DOHH2 (cell line): Measurements from ENCODE around the gene AUH.

Experiments used
- H3F3A ChIP-seq: fragments of 200-600 bp; sonication (generic), shearing (Covaris generic); 2 replicates; pipeline ENCODE4 v1.6.0; 2016; ENCODE audit warnings: antibody characterized with exemption, mild to moderate bottlenecking; ENCODE audit not compliant: control insufficient read depth, insufficient read depth
- H3K27ac ChIP-seq: fragments of 200-600 bp; sonication (generic); 2 replicates; pipeline ENCODE4 v1.5.1; 2014; ENCODE audit warnings: low read depth, mild to moderate bottlenecking, low read length, moderate library complexity
- H3K27me3 ChIP-seq: fragments of 200-600 bp; sonication (generic); 2 replicates; pipeline ENCODE4 v1.6.1; 2014; ENCODE audit warnings: mild to moderate bottlenecking, low read length, mixed read lengths; ENCODE audit not compliant: control insufficient read depth
- H3K36me3 ChIP-seq: fragments of 200-600 bp; sonication (generic); 2 replicates; pipeline ENCODE4 v1.6.1; 2014; ENCODE audit warnings: mild to moderate bottlenecking, low read length, moderate library complexity, mixed read lengths; ENCODE audit not compliant: control insufficient read depth
- H3K4me1 ChIP-seq: fragments of 200-600 bp; sonication (generic); 2 replicates; pipeline ENCODE4 v1.6.1; 2014; ENCODE audit warnings: mild to moderate bottlenecking, low read length, mixed read lengths; ENCODE audit not compliant: control insufficient read depth
- H3K4me2 ChIP-seq: fragments of 200-600 bp; sonication (generic); 2 replicates; pipeline ENCODE4 v1.6.0; 2014; ENCODE audit warnings: mild to moderate bottlenecking, low read length, moderate library complexity
- H3K4me3 ChIP-seq: fragments of 200-600 bp; sonication (generic); 2 replicates; pipeline ENCODE4 v1.5.1; 2014; ENCODE audit warnings: mild to moderate bottlenecking, low read length, mixed read lengths
- H3K79me2 ChIP-seq: fragments of 200-600 bp; sonication (generic); 2 replicates; pipeline ENCODE4 v1.6.1; 2014; ENCODE audit warnings: mild to moderate bottlenecking, low read length, mixed read lengths; ENCODE audit not compliant: control insufficient read depth
- H3K9me2 ChIP-seq: fragments of 200-600 bp; sonication (generic); replicated peaks from 2 replicates; pipeline ENCODE4 v1.6.1; 2014; ENCODE audit warnings: mild to moderate bottlenecking, low read length, mixed read lengths; ENCODE audit not compliant: control insufficient read depth
- H3K9me3 ChIP-seq: fragments of 200-600 bp; sonication (generic); 2 replicates; pipeline ENCODE4 v1.6.1; 2014; ENCODE audit warnings: antibody characterized with exemption, low read length, mixed read lengths; ENCODE audit not compliant: control insufficient read depth, insufficient read depth
- H4K20me1 ChIP-seq: fragments of 200-600 bp; sonication (generic); 2 replicates; pipeline ENCODE4 v1.6.0; 2014; ENCODE audit warnings: low read depth, mild to moderate bottlenecking, antibody characterized with exemption, low read length, moderate library complexity; ENCODE audit not compliant: control insufficient read depth, insufficient read depth
- CTCF ChIP-seq: fragments of 200-600 bp; sonication (generic); IDR thresholded peaks from one replicate; pipeline ENCODE4 v1.5.1; 2014; ENCODE audit warnings: antibody characterized with exemption, mild to moderate bottlenecking, low read depth, low read length; ENCODE audit not compliant: poor library complexity, severe bottlenecking
- EZH2phosphoT487 ChIP-seq: fragments of 200-600 bp; sonication (generic); IDR thresholded peaks from 2 replicates; pipeline ENCODE4 v1.6.1; 2017; ENCODE audit warnings: borderline replicate concordance, mild to moderate bottlenecking, antibody characterized with exemption, low read length, moderate library complexity, mixed read lengths

Gene AUH

DNA sequence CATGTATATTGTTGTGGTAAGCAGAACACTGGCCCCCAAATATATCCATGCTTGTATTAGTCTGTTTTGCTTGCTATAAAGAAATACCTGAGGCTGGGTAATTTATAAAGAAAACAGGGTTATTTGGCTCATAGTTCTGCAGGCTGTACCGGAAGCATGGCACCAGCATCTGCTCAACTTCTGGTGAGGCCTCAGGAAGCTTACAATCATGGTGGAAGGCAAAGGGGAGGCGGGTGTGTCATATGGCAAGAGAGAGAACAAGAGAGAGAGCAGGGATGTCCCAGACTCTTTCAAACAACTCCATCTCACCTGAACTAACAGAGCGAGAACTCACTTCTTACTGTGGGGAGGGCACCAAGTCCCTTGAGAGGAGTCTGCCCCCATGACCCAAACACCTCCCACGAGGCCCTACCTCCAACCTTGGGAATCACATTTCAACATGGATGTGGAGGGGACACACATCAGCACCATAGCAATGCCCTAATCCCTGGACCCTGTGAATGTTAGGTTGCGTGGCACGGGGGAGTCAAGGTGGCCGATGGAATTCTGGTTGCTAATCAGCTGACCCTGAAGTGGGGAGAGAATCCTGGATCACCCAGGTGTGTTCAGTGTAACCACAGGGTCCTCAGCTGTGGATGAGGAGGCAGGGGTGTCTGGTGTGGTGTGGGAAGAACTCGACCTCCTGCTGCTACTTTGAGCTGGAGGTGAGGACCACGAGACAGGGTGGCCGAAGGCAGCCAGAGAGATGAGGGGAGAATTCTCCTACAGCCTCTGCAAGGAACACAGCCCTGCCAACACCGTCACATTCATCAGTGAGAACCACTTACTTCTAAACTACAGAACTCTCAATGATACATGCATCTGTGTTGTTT is 172.8 kb downstream of the AUH start:
- Histone ChIP-seq H3K9me2 (no peaks in the 10 kb centered on the region), H3K4me3 (no peak overlapping the region), H3K4me1 (peaks cover 19% of the 10 kb centered on the region), H3K27ac (no peak overlapping the region), H4K20me1 (no peaks in the 10 kb centered on the region), H3K9me3 (no peaks in the 10 kb centered on the region), H3K79me2 (no peaks in the 10 kb centered on the region), H3F3A (no peaks in the 10 kb centered on the region), H3K27me3 (peaks cover 39% of the 10 kb centered on the region), H3K4me2 (no peak overlapping the region), H3K36me3 (no peaks in the 10 kb centered on the region)
- TF ChIP-seq EZH2phosphoT487 (no peak), CTCF (no peak)

DNA sequence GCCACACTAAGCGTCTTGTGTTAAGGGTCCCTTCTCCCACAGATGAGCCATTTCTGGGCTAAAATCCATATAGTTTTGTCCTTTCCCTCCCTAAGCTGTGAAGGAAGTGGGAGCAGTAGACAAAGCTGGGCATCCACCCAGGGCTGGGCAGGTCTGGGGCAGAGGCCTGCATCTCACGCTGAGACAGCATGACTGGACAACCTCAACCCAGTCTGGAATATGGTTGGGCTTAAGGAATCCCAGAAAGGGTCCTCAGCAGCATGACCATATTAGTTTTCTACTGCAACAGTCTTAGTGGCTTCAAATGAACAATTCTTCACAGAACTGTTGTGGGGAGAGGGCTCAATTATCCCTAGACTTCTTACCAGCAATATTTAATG is 173.8 kb downstream of the AUH start:
- no peak overlapping the region for H3K4me2 ChIP-seq

GRCh38 chr9:91187311-91187964 is 174.3 kb downstream of the AUH start:
- Histone ChIP-seq H3K9me3 (no peaks in the 10 kb centered on the region), H3K27ac (no peak overlapping the region), H3F3A (no peaks in the 10 kb centered on the region), H3K4me3 (no peak overlapping the region), H3K9me2 (no peaks in the 10 kb centered on the region), H4K20me1 (no peaks in the 10 kb centered on the region), H3K4me1 (peaks cover 17% of the 10 kb centered on the region), H3K79me2 (no peaks in the 10 kb centered on the region), H3K27me3 (peaks cover 26% of the 10 kb centered on the region), H3K4me2 (no peak overlapping the region), H3K36me3 (no peaks in the 10 kb centered on the region)
- TF ChIP-seq EZH2phosphoT487 (no peak), CTCF (no peak)

More for the DNA sequence above, 173.8 kb downstream of the AUH start:
- H3F3A ChIP-seq: no peaks in the 10 kb centered on the region
- TF ChIP-seq EZH2phosphoT487 (no peak), CTCF (no peak)
- peaks cover 16% of the 10 kb centered on the region for H3K4me1 ChIP-seq
- H3K79me2 ChIP-seq: no peaks in the 10 kb centered on the region
- H3K9me2 ChIP-seq: no peaks in the 10 kb centered on the region
- H3K27me3 ChIP-seq: peaks cover 29% of the 10 kb centered on the region
- no peaks in the 10 kb centered on the region for H3K36me3 ChIP-seq
- H3K9me3 ChIP-seq: no peaks in the 10 kb centered on the region
- H4K20me1 ChIP-seq: no peaks in the 10 kb centered on the region
- no peak overlapping the region for H3K4me3 ChIP-seq
- no peak overlapping the region for H3K27ac ChIP-seq
